Measurements from ENCODE around the gene SYT13. TPM values are rescaled to one million over a fixed set of nuclear protein-coding genes. Genes with fewer than 3 reads are reported as not detected.

Gene SYT13
- total and polyA plus RNA-seq, 2 donors (not counting 3 experiments of a cell fraction or from before 2014, with no cell fraction given) = not detected

DNA sequence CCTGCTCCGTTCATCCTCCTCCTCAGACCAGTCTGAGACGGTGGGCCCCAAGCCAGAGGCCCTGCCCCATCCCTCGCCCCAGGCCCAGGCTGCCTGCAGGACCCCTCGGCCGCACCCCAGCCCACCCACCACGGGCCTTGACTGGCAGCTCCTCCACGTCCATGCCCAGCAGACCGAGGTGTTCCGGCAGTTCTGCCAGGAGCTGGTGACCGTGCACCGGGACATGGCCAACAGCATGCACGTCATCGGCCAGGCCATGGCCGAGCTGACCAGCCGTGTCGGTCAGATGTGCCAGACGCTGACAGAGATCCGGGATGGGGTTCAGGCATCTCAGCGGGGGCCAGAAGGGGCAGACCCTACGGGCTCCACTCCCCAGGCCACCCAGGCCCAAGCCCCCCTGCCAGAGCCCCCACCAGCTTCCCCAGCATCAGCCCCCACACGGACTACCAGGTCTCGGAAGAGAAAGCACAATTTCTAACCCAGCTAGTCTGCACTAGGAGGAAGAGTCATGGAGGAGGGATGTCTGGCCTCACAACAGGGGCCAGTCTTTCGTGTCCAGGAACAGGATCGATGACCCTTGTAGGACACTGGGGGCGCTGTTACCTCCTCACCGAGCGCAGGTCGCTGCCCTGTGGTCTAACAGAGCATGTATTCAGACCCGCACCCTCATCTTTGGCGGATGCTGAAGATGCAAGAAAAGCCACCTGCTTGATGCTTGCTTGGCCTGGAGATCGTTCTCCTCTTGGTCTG lies 73.4 kb downstream of the SYT13 start:
- Histone ChIP-seq H3K9me1 (replicated peaks; ENCODE audit: control insufficient read depth, extremely low read depth, insufficient read depth, low read length) (no peaks in the 10 kb centered on the region), H3K27ac (ENCODE audit: insufficient read depth, low read depth, low read length) (no peak overlapping the region), H2AFZ (ENCODE audit: low read depth, low read length) (no peak overlapping the region), H3K9me3 (replicated peaks; ENCODE audit: control insufficient read depth, insufficient read depth, low read length) (no peaks in the 10 kb centered on the region), H3K4me3 (replicated peaks in 1 of 3; ENCODE audit: insufficient read depth in 1 of 3, low read depth in 1 of 3, low read length in 3 of 3) (no peak overlapping the region), H3K36me3 (ENCODE audit: control insufficient read depth in 2 of 2, extremely low read depth in 1 of 2, insufficient read depth in 2 of 2, low read length in 2 of 2) (peaks cover 0 to 6% of the 10 kb centered on the region in 2 experiments), H3K79me2 (ENCODE audit: control insufficient read depth, insufficient read depth, low read length) (no peaks in the 10 kb centered on the region), H3K9ac (replicated peaks; ENCODE audit: extremely low read depth, insufficient read depth, low read length) (no peak overlapping the region), H3K4me1 (ENCODE audit: control insufficient read depth, extremely low read depth, insufficient read depth, low read length) (peaks cover 14% of the 10 kb centered on the region), H3K27me3 (ENCODE audit: control insufficient read depth in 2 of 2, insufficient read depth in 2 of 2, low read length in 2 of 2) (peaks cover 0 to 3% of the 10 kb centered on the region in 2 experiments), H4K20me1 (replicated peaks; ENCODE audit: control insufficient read depth, extremely low read depth, insufficient read depth, low read length) (no peaks in the 10 kb centered on the region), H3K4me2 (ENCODE audit: insufficient read depth, low read length) (no peak overlapping the region)
- DNase-seq (ENCODE audit: low read depth, low spot score) (no peak), FAIRE-seq (no peak)
- no TSS peak for BruUV-seq (replicated peaks)
- CTCF ChIA-PET = no interaction called here
- no peak for TF ChIP-seq GATA2 (IDR thresholded peaks at IDR 0.05; ENCODE audit: insufficient read depth, insufficient read length, low read depth, low read length)
- TF ChIP-seq, protein P1, sequence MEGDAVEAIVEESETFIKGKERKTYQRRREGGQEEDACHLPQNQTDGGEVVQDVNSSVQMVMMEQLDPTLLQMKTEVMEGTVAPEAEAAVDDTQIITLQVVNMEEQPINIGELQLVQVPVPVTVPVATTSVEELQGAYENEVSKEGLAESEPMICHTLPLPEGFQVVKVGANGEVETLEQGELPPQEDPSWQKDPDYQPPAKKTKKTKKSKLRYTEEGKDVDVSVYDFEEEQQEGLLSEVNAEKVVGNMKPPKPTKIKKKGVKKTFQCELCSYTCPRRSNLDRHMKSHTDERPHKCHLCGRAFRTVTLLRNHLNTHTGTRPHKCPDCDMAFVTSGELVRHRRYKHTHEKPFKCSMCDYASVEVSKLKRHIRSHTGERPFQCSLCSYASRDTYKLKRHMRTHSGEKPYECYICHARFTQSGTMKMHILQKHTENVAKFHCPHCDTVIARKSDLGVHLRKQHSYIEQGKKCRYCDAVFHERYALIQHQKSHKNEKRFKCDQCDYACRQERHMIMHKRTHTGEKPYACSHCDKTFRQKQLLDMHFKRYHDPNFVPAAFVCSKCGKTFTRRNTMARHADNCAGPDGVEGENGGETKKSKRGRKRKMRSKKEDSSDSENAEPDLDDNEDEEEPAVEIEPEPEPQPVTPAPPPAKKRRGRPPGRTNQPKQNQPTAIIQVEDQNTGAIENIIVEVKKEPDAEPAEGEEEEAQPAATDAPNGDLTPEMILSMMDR (IDR thresholded peaks at IDR 0.05; ENCODE audit: extremely low read depth in 1 of 2, insufficient read depth in 1 of 2, low read depth in 1 of 2, low read length in 2 of 2) = peak; percentile 4 to 21
- intact Hi-C loops (cut with micrococcal nuclease) = no loop called here
- POLR2A ChIA-PET = no interaction called here
- dilution Hi-C loops (cut with MboI; ENCODE audit: extremely low pct_ligation_motif_present, low sequenced_read_pairs) = no loop called here

DNA sequence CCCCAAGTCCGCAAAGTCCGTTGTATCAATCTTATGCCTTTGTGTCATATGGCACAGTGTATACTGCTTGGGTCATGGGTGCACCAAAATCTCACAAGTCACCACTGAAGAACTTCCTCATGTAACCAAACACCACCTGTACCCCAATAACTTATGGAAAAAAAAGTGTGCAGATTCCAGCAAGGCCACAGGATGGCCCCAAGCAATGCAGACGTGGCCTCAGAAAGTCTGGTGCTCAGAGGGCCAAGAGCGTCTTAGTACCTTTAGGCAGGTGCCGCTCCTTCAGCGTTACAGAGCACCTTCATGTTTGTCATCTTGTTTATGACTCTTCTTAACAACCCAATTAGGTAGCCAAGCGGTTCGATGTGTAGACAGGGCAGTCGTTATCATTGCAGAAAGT lies 74.4 kb downstream of the SYT13 start:
- Histone ChIP-seq H3K79me2 (ENCODE audit: control insufficient read depth, insufficient read depth, low read length) (no peaks in the 10 kb centered on the region), H3K27me3 (ENCODE audit: control insufficient read depth in 2 of 2, insufficient read depth in 2 of 2, low read length in 2 of 2) (no peaks in the 10 kb centered on the region), H3K27ac (ENCODE audit: insufficient read depth, low read depth, low read length) (no peak overlapping the region), H3K4me2 (ENCODE audit: insufficient read depth, low read length) (no peak overlapping the region), H4K20me1 (replicated peaks; ENCODE audit: control insufficient read depth, extremely low read depth, insufficient read depth, low read length) (no peaks in the 10 kb centered on the region), H3K4me1 (ENCODE audit: control insufficient read depth, extremely low read depth, insufficient read depth, low read length) (peaks cover 14% of the 10 kb centered on the region), H3K9me1 (replicated peaks; ENCODE audit: control insufficient read depth, extremely low read depth, insufficient read depth, low read length) (no peaks in the 10 kb centered on the region), H2AFZ (ENCODE audit: low read depth, low read length) (no peak overlapping the region), H3K36me3 (ENCODE audit: control insufficient read depth in 2 of 2, extremely low read depth in 1 of 2, insufficient read depth in 2 of 2, low read length in 2 of 2) (peaks cover 0 to 6% of the 10 kb centered on the region in 2 experiments), H3K9me3 (replicated peaks; ENCODE audit: control insufficient read depth, insufficient read depth, low read length) (no peaks in the 10 kb centered on the region), H3K4me3 (replicated peaks in 1 of 3; ENCODE audit: insufficient read depth in 1 of 3, low read depth in 1 of 3, low read length in 3 of 3) (no peak overlapping the region), H3K9ac (replicated peaks; ENCODE audit: extremely low read depth, insufficient read depth, low read length) (no peak overlapping the region)
- DNase-seq (ENCODE audit: low read depth, low spot score) (no peak), FAIRE-seq (no peak)
- ChIA-PET POLR2A (no interaction called here), CTCF (no interaction called here)
- dilution Hi-C loops (cut with MboI; ENCODE audit: extremely low pct_ligation_motif_present, low sequenced_read_pairs) = no loop called here
- intact Hi-C loops (cut with micrococcal nuclease) = no loop called here
- TF ChIP-seq EZH2 (IDR thresholded peaks at IDR 0.05; ENCODE audit: borderline replicate concordance, low read depth, low read length, severe bottlenecking) (no peak), MYC (IDR thresholded peaks at IDR 0.05; ENCODE audit: low read depth, low read length) (no peak), FOS (IDR thresholded peaks at IDR 0.05; ENCODE audit: borderline replicate concordance, insufficient read depth, low read length) (no peak), JUN (IDR thresholded peaks at IDR 0.05; ENCODE audit: borderline replicate concordance, insufficient read depth, insufficient read length, low read depth) (no peak), GATA2 (IDR thresholded peaks at IDR 0.05; ENCODE audit: insufficient read depth, insufficient read length, low read depth, low read length) (no peak), POLR2AphosphoS5 (IDR thresholded peaks at IDR 0.05; ENCODE audit: insufficient read depth, low read depth, low read length) (no peak), POLR2A (IDR thresholded peaks at IDR 0.05; ENCODE audit: low read depth, low read length) (no peak)
- TF ChIP-seq, protein P1 (IDR thresholded peaks at IDR 0.05; ENCODE audit: extremely low read depth in 1 of 2, insufficient read depth in 1 of 2, low read depth in 1 of 2, low read length in 2 of 2) = no peak
- TF ChIP-seq, protein P2, sequence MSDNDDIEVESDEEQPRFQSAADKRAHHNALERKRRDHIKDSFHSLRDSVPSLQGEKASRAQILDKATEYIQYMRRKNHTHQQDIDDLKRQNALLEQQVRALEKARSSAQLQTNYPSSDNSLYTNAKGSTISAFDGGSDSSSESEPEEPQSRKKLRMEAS (IDR thresholded peaks at IDR 0.05; ENCODE audit: insufficient read depth, insufficient read length) = no peak
- BruUV-seq (replicated peaks) = no TSS peak
